LNCaP clone FGC (cell line): ENCODE results near the gene SPRN.

Experiments used
- DNase-seq: peaks from one replicate; pipeline ENCODE4 v3.0.0-alpha.2; 2011; ENCODE audit warnings: low read depth
- H3K4me3 ChIP-seq: 2 replicates; pipeline ENCODE4 v1.5.1; 2011; ENCODE audit warnings: mild to moderate bottlenecking, low read depth, low read length, control low read depth
- TF ChIP-seq, protein P1 (sequence below): IDR thresholded peaks from 2 replicates; pipeline ENCODE4 v1.5.1; 2012; ENCODE audit warnings: mild to moderate bottlenecking; ENCODE audit not compliant: control insufficient read depth, insufficient read depth; ENCODE audit errors: extremely low read depth

SPRN gene

GRCh38 chr10:133446979-133447378 is 22.6 kb upstream of the SPRN start:
- TF ChIP-seq, protein P1, sequence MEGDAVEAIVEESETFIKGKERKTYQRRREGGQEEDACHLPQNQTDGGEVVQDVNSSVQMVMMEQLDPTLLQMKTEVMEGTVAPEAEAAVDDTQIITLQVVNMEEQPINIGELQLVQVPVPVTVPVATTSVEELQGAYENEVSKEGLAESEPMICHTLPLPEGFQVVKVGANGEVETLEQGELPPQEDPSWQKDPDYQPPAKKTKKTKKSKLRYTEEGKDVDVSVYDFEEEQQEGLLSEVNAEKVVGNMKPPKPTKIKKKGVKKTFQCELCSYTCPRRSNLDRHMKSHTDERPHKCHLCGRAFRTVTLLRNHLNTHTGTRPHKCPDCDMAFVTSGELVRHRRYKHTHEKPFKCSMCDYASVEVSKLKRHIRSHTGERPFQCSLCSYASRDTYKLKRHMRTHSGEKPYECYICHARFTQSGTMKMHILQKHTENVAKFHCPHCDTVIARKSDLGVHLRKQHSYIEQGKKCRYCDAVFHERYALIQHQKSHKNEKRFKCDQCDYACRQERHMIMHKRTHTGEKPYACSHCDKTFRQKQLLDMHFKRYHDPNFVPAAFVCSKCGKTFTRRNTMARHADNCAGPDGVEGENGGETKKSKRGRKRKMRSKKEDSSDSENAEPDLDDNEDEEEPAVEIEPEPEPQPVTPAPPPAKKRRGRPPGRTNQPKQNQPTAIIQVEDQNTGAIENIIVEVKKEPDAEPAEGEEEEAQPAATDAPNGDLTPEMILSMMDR: no peak
- no peak for DNase-seq
- H3K4me3 ChIP-seq: no peak overlapping the region

DNA sequence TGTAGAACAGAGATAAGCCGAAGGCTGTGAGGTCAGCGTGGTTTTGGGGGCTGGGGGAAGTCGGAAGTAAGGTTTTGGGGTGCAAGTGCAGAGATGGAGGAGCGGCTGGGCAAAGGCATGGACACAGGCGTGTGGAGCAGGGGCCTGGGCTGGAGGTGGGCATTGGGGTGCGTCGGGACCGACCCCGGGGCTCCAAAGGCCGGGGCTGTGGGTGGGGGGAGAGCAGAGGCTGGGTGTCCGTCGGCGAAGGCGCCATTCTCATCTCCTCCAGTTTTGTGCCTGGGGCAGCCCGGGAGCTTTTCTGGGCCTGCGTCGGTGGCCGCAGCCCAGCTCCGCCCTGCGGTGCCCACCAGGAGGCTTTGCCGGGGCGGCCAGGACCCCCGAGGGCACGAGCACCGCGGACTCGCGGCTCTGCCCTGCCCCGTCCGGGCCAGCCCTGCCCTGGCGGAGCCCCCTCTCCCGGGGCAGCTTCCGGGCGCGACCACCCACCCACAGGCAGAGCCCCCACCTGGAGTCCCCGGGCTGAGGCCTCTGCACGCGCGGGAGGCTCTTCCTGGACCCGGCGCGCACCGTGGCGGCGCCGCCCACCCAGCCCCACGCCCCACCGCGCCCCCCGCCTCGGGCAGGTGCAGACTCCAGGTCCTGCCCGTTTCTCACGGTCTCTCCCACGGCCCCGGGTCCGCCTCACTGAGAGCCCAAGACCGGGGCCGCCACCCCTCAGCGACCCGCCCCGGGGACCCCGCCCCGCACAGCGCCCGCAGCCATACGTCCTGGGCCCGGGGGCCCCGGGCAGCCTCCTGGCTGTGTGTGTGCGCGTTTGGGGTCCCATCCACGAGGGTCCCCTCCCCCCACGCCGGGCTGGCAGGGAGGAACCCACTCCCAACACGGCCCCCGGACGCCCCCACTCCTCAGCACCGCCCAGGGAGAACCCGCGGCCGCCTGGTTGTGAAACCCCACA is 21.6 kb upstream of the SPRN start:
- TF ChIP-seq, protein P1: no peak
- no peak overlapping the region for H3K4me3 ChIP-seq
- no peak for DNase-seq

GRCh38 chr10:133445268-133445732 is 20.9 kb upstream of the SPRN start:
- H3K4me3 ChIP-seq: no peak overlapping the region
- TF ChIP-seq, protein P1: no peak
- DNase-seq: no peak

GRCh38 chr10:133444342-133445267 is 20.2 kb upstream of the SPRN start:
- DNase-seq: no peak
- TF ChIP-seq, protein P1: no peak

GRCh38 chr10:133442967-133443924 is 18.8 kb upstream of the SPRN start:
- TF ChIP-seq, protein P1: no peak
- DNase-seq: no peak
- H3K4me3 ChIP-seq: no peak overlapping the region

More at GRCh38 chr10:133444342-133445267, 20.2 kb upstream of the SPRN start:
- no peak overlapping the region for H3K4me3 ChIP-seq
